NCI-H2029 (cell line): ENCODE results near the gene OR13D1.
A peak's percentile ranks its signal among the peaks of the same experiment; 100 is the strongest.
"Not testable (repeated sequence)": the region's sequence is repeated elsewhere in the genome, so short reads cannot be mapped to it uniquely, and the experiment has no call there.

Experiments used
- DNase-seq: peaks from one replicate; lab custom pipeline; 2025; lab: John Stamatoyannopoulos, UW

Gene OR13D1, protein sequence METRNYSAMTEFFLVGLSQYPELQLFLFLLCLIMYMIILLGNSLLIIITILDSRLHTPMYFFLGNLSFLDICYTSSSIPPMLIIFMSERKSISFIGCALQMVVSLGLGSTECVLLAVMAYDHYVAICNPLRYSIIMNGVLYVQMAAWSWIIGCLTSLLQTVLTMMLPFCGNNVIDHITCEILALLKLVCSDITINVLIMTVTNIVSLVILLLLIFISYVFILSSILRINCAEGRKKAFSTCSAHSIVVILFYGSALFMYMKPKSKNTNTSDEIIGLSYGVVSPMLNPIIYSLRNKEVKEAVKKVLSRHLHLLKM

DNA sequence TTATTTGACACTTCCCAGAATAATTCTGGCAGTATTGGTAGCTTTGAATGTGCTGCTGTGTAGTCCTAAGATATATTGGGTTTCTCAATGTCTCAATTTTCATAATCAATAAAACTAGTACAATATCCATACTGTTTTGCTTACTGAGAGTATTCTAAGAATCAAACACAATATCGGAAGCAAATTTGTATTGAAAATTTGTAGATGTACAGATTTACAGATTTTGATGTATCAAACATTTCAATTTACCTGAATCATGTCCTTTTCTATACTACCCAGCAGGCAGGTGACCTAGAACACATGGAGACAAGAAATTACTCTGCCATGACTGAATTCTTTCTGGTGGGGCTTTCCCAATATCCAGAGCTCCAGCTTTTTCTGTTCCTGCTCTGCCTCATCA, at the start of gene OR13D1:
Gene OR13D1 (plus strand): TSS at position 301 of the 400 bp plus-strand sequence. CDS start 0 bp downstream, at position 301.
- DNase-seq, result no peak

DNA sequence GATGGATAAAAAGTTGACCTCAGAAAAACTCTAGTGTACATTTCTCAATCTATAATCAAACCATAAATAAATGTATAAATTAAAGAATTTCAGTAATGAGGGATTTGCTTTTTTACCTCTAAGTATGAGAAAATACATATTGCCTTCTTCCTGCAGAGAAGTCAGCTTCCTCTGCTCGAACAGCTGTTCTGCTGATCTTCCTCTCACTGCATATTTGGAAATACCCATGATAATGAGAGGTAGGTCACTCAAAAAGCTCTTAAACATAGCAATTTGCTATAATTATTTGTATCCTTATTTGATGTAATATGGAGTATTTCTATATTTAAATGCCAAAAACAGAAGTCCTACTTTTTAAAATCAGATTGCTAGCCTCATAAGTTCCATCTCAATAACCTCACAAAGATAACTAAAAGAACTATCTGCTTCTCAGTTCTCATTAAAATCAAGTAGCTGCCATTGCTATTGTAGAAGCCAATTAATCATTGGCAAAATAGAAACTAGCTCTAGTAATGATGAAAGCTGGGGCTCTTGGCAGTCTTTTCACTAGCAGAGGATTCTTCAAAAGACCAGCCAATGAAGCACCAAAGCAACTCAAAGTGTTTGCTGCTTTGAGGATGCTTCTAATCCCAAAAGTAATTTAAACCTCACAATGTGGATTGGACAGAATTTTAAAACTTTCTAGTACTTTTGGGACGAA, 35.7 kb upstream of the OR13D1 start:
- DNase-seq, result no peak

DNA sequence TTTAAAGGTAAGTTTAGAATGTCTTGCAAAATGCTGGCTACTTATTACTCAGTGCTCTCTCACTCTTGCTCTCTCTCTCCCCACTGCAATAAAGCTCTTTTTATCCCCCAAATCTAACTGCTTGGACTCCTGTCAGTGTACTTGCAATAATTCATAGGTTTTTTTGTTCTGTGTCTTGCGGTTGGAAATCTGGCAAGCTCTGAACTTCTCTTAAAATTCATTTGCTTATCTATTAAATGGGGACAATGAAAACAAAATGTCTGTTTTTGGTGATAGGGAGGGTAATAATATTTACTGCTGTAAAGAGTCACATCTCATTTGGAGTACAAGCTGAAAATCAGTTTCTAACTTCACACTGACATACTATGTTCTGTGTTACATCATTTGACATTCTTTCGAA, 18.7 kb upstream of the OR13D1 start:
- DNase-seq, result no peak

DNA sequence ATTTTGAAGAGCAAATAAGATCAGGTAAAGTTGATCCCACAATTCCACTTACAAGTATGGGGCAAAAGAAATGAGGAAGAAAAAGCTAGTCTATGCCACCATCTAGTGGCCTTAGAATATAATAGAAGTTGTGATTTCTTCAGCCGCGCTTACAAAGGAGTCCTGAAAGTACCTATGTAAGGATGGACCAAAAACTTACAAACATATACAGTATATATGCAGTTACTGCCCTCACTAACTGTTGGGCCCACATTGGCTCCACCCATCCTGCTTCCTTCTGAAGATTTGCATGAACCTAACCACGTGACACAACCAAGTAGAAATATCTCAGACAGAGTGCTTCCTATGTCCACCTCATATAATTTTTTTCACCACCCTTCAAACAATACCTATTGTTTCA, 11.7 kb upstream of the OR13D1 start:
- DNase-seq, result peak; percentile 25

DNA sequence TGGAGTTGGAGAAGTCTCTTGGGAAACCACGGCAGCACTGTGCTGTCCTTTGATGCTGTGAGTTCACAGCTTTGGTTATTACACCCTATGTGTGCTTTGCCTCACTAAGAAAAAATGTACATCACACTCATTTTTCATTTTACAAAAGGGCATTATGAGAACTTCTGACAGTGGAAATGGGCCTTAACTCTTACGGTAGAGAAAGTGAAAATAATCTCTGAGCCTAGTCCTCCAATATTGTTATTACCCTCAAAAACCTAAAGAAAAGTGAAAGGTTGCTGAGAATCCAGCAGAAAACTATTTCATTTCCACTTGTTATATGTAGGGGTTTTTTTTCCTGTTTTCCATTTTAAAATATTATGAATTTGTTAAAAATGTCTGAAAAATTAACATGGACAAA, 8.2 kb upstream of the OR13D1 start:
- DNase-seq, result no peak

DNA sequence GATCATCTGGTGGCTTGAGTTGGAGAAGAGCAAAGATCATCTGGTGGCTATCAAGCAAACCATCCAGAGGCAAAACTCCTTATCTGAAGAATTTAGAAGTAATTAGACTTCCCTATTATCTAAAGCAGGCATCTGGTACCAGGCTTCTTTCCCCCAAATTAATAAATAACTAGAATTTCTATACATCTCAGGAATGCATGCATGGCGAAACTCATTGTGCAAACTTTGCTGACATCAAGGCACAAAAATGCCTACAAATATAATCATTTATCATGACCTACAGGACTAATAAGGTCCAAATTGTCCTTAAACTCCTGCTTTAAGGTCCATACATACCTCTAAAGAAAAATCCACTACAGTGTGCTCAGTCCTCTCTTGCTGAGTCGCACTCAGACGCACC, 6.0 kb downstream of the OR13D1 start:
- no peak for DNase-seq

DNA sequence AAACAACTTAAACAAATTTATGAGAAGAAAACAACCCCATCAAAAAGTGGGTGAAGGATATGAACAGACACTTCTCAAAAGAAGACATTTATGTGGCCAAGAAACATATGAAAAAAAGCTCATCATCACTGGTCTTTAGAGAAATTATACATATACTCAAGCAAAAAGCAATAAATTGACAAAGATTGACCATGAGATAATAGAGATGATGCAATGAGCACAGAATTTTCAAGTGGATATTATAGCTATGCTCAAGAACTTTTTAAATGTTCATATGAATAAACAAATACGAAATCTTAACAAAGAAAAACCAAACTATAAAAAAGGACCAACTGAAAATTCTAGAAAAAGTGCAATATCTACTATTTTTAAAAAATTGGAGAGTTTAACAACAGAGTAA, 14.4 kb downstream of the OR13D1 start:
- not testable (repeated sequence) for DNase-seq

DNA sequence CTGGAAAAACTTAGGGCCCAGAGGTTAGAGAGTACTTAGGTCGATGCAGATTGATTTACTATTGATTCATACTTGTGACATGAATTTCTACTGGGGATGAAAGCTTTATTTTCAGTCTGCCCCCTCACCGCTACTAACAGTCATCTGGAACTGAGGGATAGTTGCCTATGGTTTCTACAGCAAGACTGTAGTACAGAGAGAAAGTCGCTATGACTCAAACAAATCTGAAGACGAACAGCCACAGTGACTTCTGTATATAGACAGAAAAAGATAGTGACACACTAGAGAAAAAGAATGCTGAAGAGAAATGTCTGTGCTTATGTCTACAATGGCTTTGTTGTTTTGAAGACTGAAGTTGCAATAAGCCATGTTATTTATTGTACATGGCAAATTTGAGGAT, 17.3 kb downstream of the OR13D1 start:
- no peak for DNase-seq

DNA sequence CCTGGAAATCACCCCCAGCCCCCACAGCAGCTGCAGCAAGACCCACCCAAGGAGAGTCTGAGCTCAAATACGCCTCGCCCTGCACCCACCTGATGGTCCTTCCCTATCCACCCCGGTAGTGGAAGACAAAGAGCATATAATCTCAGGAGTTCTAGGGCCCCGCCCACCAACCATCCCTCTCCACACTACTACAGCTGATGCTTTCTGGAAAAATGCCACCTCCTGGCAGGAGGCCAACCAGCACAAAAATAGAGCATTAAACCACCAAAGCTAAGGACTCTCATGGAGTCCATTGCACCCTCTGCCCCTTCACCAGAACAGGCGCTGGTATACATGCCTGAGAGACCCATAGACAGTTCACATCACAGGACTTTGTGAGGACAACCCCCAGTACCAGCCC, 30.7 kb downstream of the OR13D1 start:
- peak; percentile 39 for DNase-seq

DNA sequence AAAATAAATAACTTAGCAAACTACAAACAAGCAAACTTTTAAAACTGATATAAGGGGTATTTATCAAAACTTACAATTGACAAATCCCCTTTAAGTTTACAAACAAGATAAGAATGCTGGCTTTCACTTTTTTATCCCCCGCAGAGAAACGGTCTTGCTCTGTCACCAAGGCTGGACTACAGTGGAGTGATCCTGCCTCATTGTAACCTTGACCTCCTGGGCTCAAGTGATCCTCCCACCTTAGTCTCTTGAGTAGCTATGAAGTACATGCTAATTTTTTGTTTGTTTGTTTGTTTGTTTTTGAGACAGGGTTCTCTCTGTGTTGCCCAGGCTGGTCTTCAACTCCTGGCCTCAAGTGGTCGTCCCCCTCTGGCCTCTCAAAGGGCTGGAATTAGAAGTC, 44.1 kb downstream of the OR13D1 start:
- DNase-seq, result no peak

DNA sequence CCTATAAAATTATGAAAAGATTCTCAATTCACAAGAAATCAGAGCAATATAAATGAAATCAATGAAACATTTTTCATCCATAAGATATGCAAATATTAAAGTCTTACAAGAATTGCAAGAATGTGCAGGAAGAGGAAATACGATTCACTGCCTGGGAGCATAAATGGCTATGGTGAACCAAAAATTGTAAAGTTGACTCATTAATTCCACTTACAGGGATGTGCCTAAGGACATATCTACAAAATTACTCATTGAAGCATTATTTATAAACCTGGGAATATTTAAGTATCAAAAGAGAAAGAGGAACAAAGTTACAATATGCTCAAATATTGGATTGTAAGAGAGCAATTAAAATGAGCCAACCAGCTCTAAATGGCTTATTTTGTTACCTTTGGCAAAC, 46.3 kb downstream of the OR13D1 start:
- DNase-seq, result no peak

DNA sequence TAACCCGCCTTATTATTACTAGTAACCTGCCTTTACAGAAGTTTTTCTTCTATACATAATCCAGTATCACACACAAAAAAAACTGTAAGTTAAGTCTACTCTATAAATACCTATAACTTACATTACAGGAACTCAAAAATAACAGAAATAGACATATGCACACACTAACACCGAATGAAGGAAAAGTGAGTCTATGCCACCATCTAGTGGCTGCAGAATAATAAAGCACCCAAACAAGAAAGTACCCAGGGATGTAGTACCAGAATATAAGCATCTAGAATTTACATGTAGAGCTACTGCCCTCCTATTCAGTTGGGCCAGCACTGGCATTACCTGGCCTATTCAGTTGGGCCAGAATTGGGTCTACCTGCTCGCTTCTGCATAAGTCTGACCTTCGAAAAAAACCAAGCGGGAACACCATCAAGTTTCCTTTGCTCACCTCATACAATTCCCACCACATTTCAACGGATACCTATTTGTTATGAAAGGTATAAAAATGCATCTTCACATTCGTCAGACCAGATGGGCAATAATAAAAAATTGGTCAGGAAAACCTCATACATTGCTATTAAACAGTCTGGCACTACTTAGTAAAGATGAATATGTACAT, 49.2 kb downstream of the OR13D1 start:
- peak; percentile 50 for DNase-seq
